ENCODE data around the gene SYNDIG1. TPM values are rescaled to one million over a fixed set of nuclear protein-coding genes. Genes with fewer than 3 reads are reported as not detected.

SYNDIG1 gene
- total RNA-seq, 2 experiments from 2014 or later = not detected

GRCh38 chr20:24542721-24543120 lies 73.3 kb downstream of the SYNDIG1 start:
- CTCF ChIA-PET = no interaction called here
- peaks cover 5% of the 10 kb centered on the region for H3K27me3 Mint-ChIP-seq
- no peak for ATAC-seq

DNA sequence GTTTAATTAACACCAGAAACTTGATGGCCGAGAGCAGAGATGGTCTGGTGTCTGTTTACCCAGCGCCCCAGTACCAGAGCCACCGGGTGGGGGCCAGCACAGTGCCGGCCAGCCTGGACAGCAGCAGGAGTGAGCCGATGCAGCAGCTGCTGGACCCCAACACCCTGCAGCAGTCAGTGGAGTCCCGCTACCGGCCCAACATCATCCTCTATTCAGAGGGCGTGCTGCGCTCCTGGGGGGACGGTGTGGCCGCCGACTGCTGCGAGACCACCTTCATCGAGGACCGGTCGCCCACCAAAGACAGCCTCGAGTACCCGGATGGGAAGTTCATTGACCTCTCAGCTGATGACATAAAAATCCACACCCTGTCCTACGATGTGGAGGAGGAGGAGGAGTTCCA lies 73.7 kb downstream of the SYNDIG1 start:
- ATAC-seq = no peak
- no peak for DNase-seq
- peaks cover 5% of the 10 kb centered on the region for H3K27me3 Mint-ChIP-seq
- CTCF ChIA-PET = no interaction called here
- no peaks in the 10 kb centered on the region for H3K36me3 Mint-ChIP-seq
- H3K27ac Mint-ChIP-seq = no peak overlapping the region
- H3K4me1 Mint-ChIP-seq = no peaks in the 10 kb centered on the region
- no peak overlapping the region for H3K4me3 Mint-ChIP-seq
- no peaks in the 10 kb centered on the region for H3K9me3 Mint-ChIP-seq (ENCODE audit: low read depth)

More at GRCh38 chr20:24542721-24543120, 73.3 kb downstream of the SYNDIG1 start:
- DNase-seq = no peak
- Mint-ChIP-seq H3K4me1 (no peaks in the 10 kb centered on the region), H3K4me3 (no peak overlapping the region), H3K36me3 (no peaks in the 10 kb centered on the region), H3K9me3 (ENCODE audit: low read depth) (no peaks in the 10 kb centered on the region), H3K27ac (no peak overlapping the region)

GRCh38 chr20:24543741-24544140 lies 74.3 kb downstream of the SYNDIG1 start:
- ATAC-seq (no peak), DNase-seq (no peak)
- no peak overlapping the region for H3K4me3 Mint-ChIP-seq
- peaks cover 5% of the 10 kb centered on the region for H3K27me3 Mint-ChIP-seq
- H3K27ac Mint-ChIP-seq = no peak overlapping the region
- no peaks in the 10 kb centered on the region for H3K36me3 Mint-ChIP-seq
- H3K4me1 Mint-ChIP-seq = no peaks in the 10 kb centered on the region
- CTCF ChIA-PET = no interaction called here
- H3K9me3 Mint-ChIP-seq (ENCODE audit: low read depth) = no peaks in the 10 kb centered on the region

DNA sequence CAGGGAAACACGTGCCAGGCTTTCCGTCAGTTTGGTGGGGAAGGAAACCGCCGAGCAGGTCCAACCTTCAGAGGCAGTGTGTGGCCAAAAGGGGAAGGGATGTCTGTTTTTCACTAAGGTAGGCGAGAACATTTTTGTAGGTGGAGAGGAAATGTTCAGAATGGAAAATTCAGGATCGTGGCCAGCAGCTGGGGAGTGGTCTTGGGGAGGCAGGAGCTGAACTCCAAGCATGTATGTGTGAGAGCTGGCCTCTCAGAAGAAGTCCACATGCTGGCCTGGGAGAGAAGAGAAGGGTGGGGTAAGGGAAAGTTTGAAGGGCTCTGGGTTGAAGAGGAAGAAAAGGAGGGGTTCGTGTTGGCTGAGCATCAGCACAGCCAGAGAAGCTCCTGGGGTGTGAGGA lies 74.9 kb downstream of the SYNDIG1 start:
- no peak overlapping the region for H3K27ac Mint-ChIP-seq
- no peaks in the 10 kb centered on the region for H3K9me3 Mint-ChIP-seq (ENCODE audit: low read depth)
- CTCF ChIA-PET = no interaction called here
- H3K27me3 Mint-ChIP-seq = peaks cover 5% of the 10 kb centered on the region
- ATAC-seq (no peak), DNase-seq (no peak)
- no peaks in the 10 kb centered on the region for H3K36me3 Mint-ChIP-seq
- H3K4me1 Mint-ChIP-seq = no peaks in the 10 kb centered on the region
- H3K4me3 Mint-ChIP-seq = no peak overlapping the region

GRCh38 chr20:24545168-24545567 lies 75.7 kb downstream of the SYNDIG1 start:
- Mint-ChIP-seq H3K27me3 (peaks cover 5% of the 10 kb centered on the region), H3K4me1 (no peaks in the 10 kb centered on the region), H3K36me3 (no peaks in the 10 kb centered on the region), H3K9me3 (ENCODE audit: low read depth) (no peaks in the 10 kb centered on the region), H3K27ac (no peak overlapping the region), H3K4me3 (no peak overlapping the region)
- CTCF ChIA-PET = no interaction called here
- ATAC-seq (no peak), DNase-seq (no peak)

DNA sequence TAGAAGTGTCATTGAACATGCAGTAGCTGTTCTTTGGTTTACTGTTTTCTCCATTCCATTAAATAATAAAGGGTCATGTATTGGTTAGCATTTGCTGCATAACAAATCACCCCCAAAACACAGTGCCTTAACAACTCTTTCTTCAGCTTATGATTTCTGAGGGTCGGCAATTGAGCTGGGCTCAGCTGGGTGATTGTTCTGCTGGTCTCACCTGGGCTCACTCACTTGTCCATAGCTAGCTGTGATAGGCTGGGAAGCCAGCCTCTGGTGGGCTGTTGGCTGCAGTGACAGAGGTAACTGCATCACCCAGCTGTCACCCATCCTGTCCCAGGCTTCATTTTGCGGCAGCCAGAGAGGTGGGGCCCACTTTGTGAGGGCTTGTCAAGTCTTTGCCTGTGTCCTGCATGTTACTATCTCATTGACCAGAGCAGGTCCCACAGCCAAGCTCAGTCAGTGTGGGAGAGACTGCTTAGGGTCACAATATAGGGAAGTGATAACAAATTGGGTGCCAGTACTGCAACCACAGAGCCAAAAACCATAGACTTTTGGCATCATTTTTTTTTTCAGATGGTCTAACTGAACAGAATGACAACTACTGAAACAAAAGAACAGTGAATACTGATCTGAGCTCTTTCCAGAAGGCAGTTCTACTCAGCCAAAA lies 76.9 kb downstream of the SYNDIG1 start:
- Mint-ChIP-seq H3K36me3 (no peaks in the 10 kb centered on the region), H3K4me1 (no peaks in the 10 kb centered on the region), H3K27me3 (no peaks in the 10 kb centered on the region), H3K4me3 (no peak overlapping the region), H3K27ac (no peak overlapping the region), H3K9me3 (ENCODE audit: low read depth) (no peaks in the 10 kb centered on the region)
- DNase-seq (no peak), ATAC-seq (no peak)
- CTCF ChIA-PET = no interaction called here

GRCh38 chr20:24547967-24548366 lies 78.5 kb downstream of the SYNDIG1 start:
- Mint-ChIP-seq H3K36me3 (no peaks in the 10 kb centered on the region), H3K4me1 (no peaks in the 10 kb centered on the region), H3K27me3 (no peaks in the 10 kb centered on the region), H3K9me3 (ENCODE audit: low read depth) (no peaks in the 10 kb centered on the region), H3K27ac (no peak overlapping the region), H3K4me3 (no peak overlapping the region)
- CTCF ChIA-PET = no interaction called here
- DNase-seq (no peak), ATAC-seq (no peak)

DNA sequence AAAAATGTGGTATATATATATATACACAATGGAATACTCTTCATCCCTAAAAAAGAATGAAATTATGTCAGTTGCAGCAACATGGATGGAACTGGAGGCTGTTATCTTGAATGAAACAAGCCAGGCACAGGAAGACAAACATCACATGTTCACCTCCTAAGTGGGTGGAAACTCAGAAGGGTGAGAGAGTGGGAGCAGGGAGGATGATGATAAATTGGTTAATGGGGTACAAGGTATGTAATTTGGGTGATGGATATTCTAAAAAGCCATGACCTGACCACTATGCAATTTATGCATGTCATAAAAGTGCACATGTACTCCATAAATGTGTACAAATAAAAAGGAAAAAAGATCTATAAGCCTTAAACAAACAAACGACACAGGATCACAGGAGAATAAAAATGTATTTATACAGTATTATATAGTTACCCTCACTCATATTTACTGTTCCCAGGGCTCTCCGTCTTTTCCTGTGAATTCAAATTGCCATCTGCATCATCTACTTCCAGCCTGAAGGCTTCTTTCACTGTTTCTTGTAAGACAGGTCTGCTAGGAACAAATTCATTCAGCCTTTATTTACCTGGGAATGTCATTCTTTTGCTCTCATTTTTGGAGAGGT lies 89.8 kb downstream of the SYNDIG1 start:
- Mint-ChIP-seq H3K4me3 (no peak overlapping the region), H3K27ac (no peak overlapping the region), H3K4me1 (no peaks in the 10 kb centered on the region), H3K36me3 (no peaks in the 10 kb centered on the region), H3K9me3 (ENCODE audit: low read depth) (peaks cover 2% of the 10 kb centered on the region), H3K27me3 (peaks cover 3% of the 10 kb centered on the region)
- CTCF ChIA-PET = no interaction called here
- no peak for DNase-seq
- ATAC-seq = no peak

GRCh38 chr20:24560571-24561491 lies 91.4 kb downstream of the SYNDIG1 start:
- Mint-ChIP-seq H3K9me3 (ENCODE audit: low read depth) (peaks cover 2% of the 10 kb centered on the region), H3K27me3 (peaks cover 3% of the 10 kb centered on the region), H3K4me3 (no peak overlapping the region), H3K27ac (no peak overlapping the region), H3K36me3 (no peaks in the 10 kb centered on the region), H3K4me1 (no peaks in the 10 kb centered on the region)
- CTCF ChIA-PET = no interaction called here
- DNase-seq (no peak), ATAC-seq (no peak)

GRCh38 chr20:24565835-24566351 lies 96.5 kb downstream of the SYNDIG1 start:
- DNase-seq (no peak), ATAC-seq (no peak)
- CTCF ChIA-PET = no interaction called here
- H3K4me3 Mint-ChIP-seq = no peak overlapping the region
- H3K27ac Mint-ChIP-seq = no peak overlapping the region
- H3K9me3 Mint-ChIP-seq (ENCODE audit: low read depth) = no peaks in the 10 kb centered on the region
- H3K27me3 Mint-ChIP-seq = no peaks in the 10 kb centered on the region
- H3K36me3 Mint-ChIP-seq = no peaks in the 10 kb centered on the region
- no peaks in the 10 kb centered on the region for H3K4me1 Mint-ChIP-seq

DNA sequence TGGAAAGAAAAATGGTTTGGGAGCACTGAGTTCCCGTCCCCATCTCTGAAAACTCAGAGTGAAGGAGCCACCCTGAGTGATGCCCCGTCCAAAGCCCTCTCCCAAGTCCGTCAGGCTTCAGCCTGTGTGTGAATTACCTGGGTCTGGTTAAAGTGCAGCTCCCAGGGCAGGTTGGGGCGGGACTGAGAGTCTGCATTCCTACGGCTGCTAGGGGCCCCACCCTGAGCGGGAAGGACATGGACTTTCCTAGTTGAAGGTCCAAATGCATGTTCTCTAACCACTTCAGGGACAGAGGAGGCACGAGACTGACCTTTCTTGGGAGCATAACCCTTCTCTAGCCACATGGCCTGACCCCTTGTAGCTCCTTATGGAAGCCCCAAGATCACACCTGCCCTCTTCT lies 97.2 kb downstream of the SYNDIG1 start:
- Mint-ChIP-seq H3K27ac (no peak overlapping the region), H3K9me3 (ENCODE audit: low read depth) (no peaks in the 10 kb centered on the region), H3K4me3 (no peak overlapping the region), H3K4me1 (no peaks in the 10 kb centered on the region), H3K36me3 (no peaks in the 10 kb centered on the region), H3K27me3 (no peaks in the 10 kb centered on the region)
- CTCF ChIA-PET = no interaction called here
- ATAC-seq = no peak
- no peak for DNase-seq

- ATAC-seq = no peak
These were observed 98.1 kb downstream of the SYNDIG1 start for GRCh38 chr20:24567508-24567907.

DNA sequence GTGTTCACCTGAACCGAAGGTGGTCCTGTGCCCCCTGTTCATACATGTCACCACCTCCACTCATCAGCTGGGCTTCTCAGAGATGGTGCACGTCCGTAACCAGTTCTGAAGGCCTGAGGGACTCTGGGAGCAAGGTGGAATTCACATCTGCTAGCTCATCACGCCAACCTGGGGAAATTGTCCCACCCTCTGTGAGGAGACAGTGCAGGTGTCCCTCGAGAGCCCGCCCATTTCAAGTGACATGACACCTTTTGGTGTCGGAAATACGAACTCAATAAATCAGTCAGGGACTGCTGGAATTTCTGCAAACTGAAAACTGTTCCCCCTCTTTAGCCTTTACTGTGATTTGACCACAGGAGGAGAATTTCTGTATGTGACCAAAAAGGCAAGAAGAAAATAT lies 99.4 kb downstream of the SYNDIG1 start:
- H3K27me3 Mint-ChIP-seq = no peaks in the 10 kb centered on the region
- no peaks in the 10 kb centered on the region for H3K4me1 Mint-ChIP-seq
- no peaks in the 10 kb centered on the region for H3K9me3 Mint-ChIP-seq (ENCODE audit: low read depth)
- H3K4me3 Mint-ChIP-seq = no peak overlapping the region
- H3K27ac Mint-ChIP-seq = no peak overlapping the region
- CTCF ChIA-PET = no interaction called here
- ATAC-seq (no peak), DNase-seq (no peak)
- no peaks in the 10 kb centered on the region for H3K36me3 Mint-ChIP-seq

More at GRCh38 chr20:24567508-24567907, 98.1 kb downstream of the SYNDIG1 start:
- no peaks in the 10 kb centered on the region for H3K27me3 Mint-ChIP-seq
- no peaks in the 10 kb centered on the region for H3K9me3 Mint-ChIP-seq (ENCODE audit: low read depth)
- no peak overlapping the region for H3K4me3 Mint-ChIP-seq
- H3K27ac Mint-ChIP-seq = no peak overlapping the region
- CTCF ChIA-PET = no interaction called here
- DNase-seq = no peak
- no peaks in the 10 kb centered on the region for H3K36me3 Mint-ChIP-seq
- no peaks in the 10 kb centered on the region for H3K4me1 Mint-ChIP-seq

DNA sequence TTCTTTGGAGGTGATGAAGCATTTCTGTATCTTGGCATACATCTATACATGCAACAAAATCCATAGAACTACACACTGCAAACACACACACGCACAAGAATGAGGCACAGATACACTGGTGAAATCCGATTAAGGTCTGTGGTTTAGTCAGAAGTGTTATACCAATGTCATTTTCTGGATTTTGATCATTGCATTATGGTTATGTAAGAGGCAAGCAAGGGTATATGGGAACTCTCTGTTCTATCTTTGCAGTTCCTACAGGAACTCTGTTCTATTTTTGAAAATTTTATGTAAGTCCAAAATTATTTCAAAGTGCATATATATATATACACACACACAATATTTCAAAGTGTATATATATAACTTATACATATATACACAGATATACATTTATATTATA lies 101.7 kb downstream of the SYNDIG1 start:
- H3K9me3 Mint-ChIP-seq (ENCODE audit: low read depth) = no peaks in the 10 kb centered on the region
- no peaks in the 10 kb centered on the region for H3K36me3 Mint-ChIP-seq
- H3K4me3 Mint-ChIP-seq = no peak overlapping the region
- DNase-seq = no peak
- H3K27ac Mint-ChIP-seq = no peak overlapping the region
- ATAC-seq = no peak
- no peaks in the 10 kb centered on the region for H3K4me1 Mint-ChIP-seq
- H3K27me3 Mint-ChIP-seq = no peaks in the 10 kb centered on the region
- CTCF ChIA-PET = no interaction called here
